Stimulated activated CD4-positive, alpha-beta T cell treated with anti-CD3 and anti-CD28 coated beads, Interleukin-1b, Interleukin-23, amount 100 ng/mL, for 1 hour (primary cell): ENCODE data around the gene IKBIP.
A peak's percentile ranks its signal among the peaks of the same experiment; 100 is the strongest.
"Not testable (repeated sequence)": the region's sequence is repeated elsewhere in the genome, so short reads cannot be mapped to it uniquely, and the experiment has no call there.

Source experiments
- DNase-seq, 2 donors: peaks; one replicate each; pipeline ENCODE4 v3.0.0-alpha.2; 2020; ENCODE audit warnings: low read depth in 2 of 2

IKBIP gene, protein sequence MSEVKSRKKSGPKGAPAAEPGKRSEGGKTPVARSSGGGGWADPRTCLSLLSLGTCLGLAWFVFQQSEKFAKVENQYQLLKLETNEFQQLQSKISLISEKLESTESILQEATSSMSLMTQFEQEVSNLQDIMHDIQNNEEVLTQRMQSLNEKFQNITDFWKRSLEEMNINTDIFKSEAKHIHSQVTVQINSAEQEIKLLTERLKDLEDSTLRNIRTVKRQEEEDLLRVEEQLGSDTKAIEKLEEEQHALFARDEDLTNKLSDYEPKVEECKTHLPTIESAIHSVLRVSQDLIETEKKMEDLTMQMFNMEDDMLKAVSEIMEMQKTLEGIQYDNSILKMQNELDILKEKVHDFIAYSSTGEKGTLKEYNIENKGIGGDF

GRCh38 chr12:98644712-98645571 is at the start of gene IKBIP, which contains the start of gene APAF1:
Gene IKBIP, minus strand, starts transcription at chr12:98644788. Its CDS starts 87 bp downstream, at chr12:98644701.
Gene APAF1, plus strand, starts transcription at chr12:98645290. Its CDS starts 3,070 bp downstream, at chr12:98648360.
- DNase-seq, result peak; percentile 85 to 94

- DNase-seq, result no peak
Measured at GRCh38 chr12:98691351-98691750, 46.8 kb upstream of the IKBIP start.

- no peak for DNase-seq
Measured at GRCh38 chr12:98686603-98687002, 42.0 kb upstream of the IKBIP start.

DNA sequence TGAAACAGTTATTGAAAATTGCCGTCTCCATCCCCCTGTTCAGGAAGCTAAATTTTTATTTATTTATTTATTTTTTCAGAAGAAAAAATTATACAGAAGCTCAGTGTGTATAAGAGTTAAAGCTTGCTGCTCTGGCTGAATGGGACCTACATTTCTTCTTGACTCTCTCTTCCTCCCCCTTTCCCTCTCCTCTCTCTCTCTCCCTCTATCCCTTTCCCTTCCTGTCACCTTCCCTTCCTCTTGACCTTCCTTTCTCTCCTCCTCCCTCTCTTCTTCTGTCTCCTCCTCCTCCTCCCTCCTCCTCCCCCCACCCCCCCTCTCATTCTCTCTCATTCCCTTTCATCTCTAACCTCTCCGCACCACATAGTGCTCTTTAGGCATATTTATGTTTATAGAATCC is 39.6 kb upstream of the IKBIP start:
- no peak for DNase-seq

- no peak for DNase-seq
Measured at GRCh38 chr12:98679611-98680005, 35.0 kb upstream of the IKBIP start.

DNA sequence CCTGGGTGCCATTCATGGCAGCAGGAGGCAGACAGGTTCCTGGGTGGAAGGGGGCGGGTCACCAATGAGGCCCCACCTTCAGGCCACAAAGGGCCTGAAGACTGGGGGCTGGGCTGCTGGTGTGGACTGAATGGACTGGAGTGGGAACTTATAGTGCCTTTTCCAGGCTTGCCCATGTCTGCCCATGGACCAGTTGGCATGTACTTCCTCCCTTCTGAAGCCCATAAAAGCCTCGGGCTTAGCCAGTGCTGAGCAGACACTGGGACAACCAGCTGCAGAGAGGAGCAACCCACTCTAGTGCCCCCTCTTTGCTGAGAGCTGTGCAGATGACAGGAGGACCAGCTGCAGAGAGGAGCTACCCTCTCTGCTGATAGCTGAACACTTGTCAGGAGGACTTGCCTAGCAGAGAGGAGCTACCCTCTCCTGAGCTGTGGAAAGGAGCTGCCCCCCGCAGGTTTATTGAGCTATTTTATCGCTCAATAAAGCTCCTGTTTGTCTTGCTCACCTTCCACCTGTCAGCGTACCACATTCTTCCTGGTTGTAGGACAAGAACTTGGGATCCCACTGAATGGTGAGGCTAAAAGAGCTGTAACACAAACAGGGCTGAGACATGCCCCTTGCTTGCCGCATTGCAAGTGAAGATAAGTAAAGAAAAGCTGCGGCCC is 34.5 kb upstream of the IKBIP start:
- DNase-seq, result no peak

GRCh38 chr12:98678236-98678945 is 33.8 kb upstream of the IKBIP start:
- no peak for DNase-seq

- DNase-seq, result no peak
Measured at GRCh38 chr12:98674841-98675240, 30.3 kb upstream of the IKBIP start.

DNA sequence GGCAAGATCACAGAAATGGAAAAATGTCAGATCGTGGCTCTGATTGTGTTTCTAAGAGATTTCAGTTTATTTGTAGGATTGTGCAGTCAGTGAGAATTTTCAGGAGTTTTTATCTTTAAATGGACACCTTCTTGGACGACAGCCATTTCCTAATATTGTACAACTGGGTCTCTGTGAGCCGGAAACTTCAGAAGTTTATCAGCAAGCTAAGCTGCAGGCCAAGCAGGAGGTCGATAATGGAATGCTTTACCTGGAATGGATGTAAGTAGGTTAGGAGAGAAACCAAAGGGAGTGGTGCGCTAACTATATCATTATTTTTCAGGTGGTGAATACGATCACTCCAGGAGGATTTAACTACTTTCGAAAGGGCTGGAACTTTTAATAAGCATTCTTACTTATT is 26.9 kb upstream of the IKBIP start:
- no peak for DNase-seq

DNA sequence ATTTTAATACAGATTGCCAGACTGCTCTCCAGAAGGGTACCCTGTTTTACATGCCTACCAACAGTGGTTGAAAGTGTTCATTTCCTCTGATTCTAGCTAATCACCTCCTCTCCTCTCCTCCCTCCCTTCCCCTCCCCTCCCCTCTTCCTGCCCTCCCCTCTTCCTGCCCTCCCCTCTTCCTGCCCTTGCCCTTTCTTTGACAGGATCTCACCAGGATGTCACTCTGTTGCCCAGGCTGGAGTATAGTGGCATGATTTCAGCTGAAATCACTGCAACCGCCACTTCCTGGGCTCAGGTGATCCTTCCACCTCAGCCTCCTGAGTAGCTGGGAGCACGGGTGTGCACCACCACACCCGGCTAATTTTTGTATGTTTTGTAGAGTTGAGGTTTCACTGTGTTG is 25.2 kb upstream of the IKBIP start:
- no peak for DNase-seq

DNA sequence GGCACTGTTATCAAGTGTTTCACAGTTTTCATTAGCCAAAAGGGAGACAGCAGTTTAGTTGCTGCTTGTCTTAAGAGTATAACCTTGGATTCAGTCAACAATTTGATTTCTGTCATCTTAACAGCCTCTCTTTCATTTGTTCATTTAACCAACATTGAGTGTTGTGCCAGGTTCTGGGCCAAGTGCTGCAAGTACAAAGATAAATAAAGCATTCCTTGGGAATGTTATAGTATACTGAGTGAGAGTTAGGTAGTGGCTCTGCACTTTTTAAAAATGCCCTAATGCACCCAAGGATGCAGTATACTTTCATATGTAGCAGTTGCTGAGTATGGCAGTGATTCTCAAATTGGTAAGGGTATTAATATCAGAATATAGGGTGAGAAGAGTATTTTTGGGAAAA is 15.9 kb upstream of the IKBIP start:
- no peak for DNase-seq

DNA sequence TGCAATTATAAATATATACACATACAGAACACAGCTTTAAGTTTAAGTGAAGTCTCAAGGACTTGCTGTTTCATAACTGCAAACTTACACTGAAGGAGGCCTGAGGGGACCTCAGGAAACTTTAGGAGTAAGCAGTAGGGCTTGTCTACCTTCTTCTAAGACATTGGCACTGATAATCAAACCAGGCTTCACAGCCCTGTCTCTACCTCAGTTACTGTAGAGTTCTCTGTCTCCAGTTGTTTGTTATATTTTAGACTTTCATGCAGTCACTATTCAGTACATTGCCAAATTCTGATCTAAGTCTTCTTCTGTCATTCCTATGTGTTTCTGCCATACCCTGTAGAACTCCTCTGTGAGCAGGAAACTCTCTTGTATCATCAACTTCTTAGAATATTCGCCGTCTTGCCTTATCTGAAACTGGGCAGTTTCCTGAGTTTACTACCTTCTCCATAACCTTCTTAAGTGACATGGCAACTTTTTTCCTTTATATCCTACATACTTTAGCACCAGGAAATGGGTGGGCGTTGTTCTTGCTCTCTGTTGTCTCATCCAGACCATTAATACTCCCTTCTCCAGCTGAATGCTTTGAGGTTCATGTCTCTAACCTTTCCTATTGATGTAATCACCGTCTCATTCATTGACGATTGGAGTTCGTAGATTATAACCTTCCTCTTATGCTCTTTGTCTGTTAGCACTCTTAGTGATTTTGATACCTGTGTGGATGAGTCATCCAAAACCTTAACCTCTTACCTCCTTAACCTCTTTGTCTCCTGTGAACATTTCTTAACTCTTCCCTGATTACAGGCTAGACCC is 11.9 kb upstream of the IKBIP start:
- DNase-seq, result no peak

DNA sequence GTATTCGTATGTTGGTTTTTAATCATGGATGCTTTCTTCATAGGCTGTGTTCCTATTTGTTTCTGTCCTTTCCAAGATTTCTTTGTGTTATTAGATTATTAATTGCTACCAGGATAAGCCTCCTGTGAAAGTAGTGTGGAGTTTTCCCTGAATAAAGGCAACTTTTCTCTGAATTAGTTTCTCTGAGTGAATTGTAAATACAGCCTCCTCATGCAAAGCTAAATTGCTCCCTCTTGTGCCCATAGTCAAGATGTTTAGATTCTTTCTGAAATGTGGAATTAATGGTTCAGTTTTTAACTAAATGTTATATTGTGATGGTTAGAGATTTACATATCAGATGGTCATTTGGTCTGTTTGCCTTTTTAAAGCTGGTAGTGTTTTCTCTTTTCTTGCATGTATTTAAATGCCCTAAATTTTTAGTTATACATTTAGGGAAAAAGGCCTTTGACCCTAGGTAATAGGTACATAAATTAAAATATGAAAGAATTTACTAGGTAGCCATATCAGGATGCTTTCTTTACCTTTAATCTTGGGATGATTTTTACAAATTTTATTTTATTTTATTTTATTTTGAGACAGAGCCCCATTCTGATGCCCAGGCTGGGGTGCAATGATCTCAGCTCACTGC is 9.4 kb upstream of the IKBIP start:
- no peak for DNase-seq

DNA sequence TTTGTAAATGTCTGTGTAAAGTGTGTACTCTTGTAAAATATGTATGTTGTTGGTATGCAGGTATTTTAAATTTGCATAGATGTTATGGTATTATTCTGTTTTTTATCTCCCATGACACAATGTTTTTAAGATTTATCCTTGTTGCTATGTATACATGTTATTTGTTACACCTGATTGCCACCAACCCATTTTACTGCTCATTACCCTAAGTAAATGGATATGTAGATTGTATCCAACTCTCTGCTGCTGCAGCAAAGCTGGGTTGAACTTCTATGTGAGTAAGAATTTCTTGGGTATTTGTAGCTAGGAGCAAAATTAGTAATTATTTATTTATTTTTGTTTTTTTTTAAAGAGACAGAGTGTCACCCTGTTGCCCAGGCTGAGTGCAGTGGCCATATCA is 6.7 kb upstream of the IKBIP start:
- DNase-seq, result no peak

GRCh38 chr12:98646294-98647090 is 1.9 kb upstream of the IKBIP start:
- DNase-seq, result no peak

DNA sequence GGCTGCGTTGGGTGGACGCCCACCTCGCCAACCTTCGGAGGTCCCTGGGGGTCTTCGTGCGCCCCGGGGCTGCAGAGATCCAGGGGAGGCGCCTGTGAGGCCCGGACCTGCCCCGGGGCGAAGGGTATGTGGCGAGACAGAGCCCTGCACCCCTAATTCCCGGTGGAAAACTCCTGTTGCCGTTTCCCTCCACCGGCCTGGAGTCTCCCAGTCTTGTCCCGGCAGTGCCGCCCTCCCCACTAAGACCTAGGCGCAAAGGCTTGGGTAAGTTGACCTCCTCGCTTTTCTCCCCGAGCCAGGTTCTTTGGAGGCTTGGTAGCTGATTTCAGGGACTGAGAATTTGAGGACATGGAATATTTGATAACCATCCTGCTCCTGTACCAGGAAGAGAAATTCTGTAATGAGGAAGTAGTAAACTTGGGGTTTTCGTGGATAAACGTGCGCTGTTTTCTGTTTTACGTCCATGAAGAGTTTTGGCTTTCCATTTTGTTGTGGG is 1.0 kb upstream of the IKBIP start:
- DNase-seq, result no peak

DNA sequence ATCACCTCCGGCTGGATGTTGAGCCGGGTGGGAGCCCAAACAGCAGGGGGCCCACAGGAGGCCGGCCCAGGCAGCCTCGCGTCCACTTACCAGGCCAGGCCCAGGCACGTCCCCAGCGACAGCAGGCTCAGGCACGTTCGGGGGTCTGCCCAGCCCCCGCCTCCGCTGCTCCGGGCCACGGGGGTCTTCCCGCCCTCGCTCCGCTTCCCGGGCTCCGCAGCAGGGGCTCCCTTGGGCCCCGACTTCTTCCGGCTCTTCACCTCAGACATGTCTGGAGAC is 216 bp downstream of the IKBIP start:
- DNase-seq, result no peak

DNA sequence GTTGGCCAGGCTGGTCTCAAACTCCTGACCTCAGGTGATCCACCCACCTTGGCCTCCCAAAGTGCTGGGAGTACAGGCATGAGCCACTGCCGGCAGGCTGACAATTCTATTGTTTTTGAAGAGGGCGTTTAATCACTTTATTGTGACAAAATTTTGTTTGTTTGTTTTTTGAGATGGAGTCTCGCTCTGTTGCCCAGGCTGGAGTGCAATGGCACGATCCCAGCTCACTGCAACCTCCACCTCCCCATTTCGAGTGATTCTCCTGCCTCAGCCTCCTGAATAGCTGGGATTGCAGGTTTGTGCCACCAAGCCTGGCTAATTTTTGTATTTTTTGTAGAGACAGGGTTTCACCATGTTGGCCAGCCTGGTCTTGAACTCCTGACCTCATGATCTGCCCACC is 1.8 kb downstream of the IKBIP start:
- not testable (repeated sequence) for DNase-seq

- no peak for DNase-seq
Measured at GRCh38 chr12:98639491-98639890, 5.1 kb downstream of the IKBIP start.

GRCh38 chr12:98638009-98638408 is 6.6 kb downstream of the IKBIP start:
- DNase-seq, result no peak
